K562 (cell line): ENCODE data around the gene PIP5KL1. TPM values are rescaled to one million over a fixed set of nuclear protein-coding genes. Genes with fewer than 3 reads are reported as not detected.
A peak's percentile ranks its signal among the peaks of the same experiment; 100 is the strongest.

Source experiments
- ARNT ChIP-seq, 2 experiments: fragments of 450-650 bp; IDR thresholded peaks; 2 replicates each; pipeline ENCODE4 v1.6.1; 2016; ENCODE audit warnings: mild to moderate bottlenecking in 1 of 2
- ATF1 ChIP-seq, 2 experiments: fragments of 450-650 bp in 1 of 2; IDR thresholded peaks; 2 replicates each; pipeline ENCODE4 v1.6.1; 2016; ENCODE audit warnings: missing compliant biosample characterization in 1 of 2, missing genetic modification characterization in 1 of 2
- DPF2 ChIP-seq: fragments of 450-650 bp; IDR thresholded peaks from 2 replicates; pipeline ENCODE4 v1.6.1; 2016
- EHMT2 ChIP-seq: fragments of 450-650 bp; IDR thresholded peaks from 2 replicates; pipeline ENCODE4 v1.6.1; 2018; ENCODE audit warnings: antibody characterized with exemption
- EP300 ChIP-seq: IDR thresholded peaks from 2 replicates; pipeline ENCODE4 v1.6.1; 2012; ENCODE audit warnings: low read length, improper control_type of control experiment
- HDAC2 ChIP-seq: fragments of 450-650 bp; IDR thresholded peaks from 2 replicates; pipeline ENCODE4 v1.6.1; 2016; ENCODE audit warnings: mild to moderate bottlenecking
- HMBOX1 ChIP-seq: sonication (generic); IDR thresholded peaks from 2 replicates; pipeline ENCODE4 v1.6.1; 2016
- MGA ChIP-seq: fragments of 450-650 bp; IDR thresholded peaks from 2 replicates; pipeline ENCODE4 v1.6.1; 2016; ENCODE audit warnings: mild to moderate bottlenecking, moderate library complexity
- MNT ChIP-seq, 2 experiments: fragments of 450-650 bp; conservative IDR thresholded peaks; 2 replicates each; pipeline ENCODE4 v1.6.1; 2017; ENCODE audit warnings: mild to moderate bottlenecking in 2 of 2, moderate library complexity in 2 of 2
- SMARCA4 ChIP-seq: fragments of 450-650 bp; IDR thresholded peaks from 2 replicates; pipeline ENCODE4 v1.6.1; 2016
- SUPT5H ChIP-seq: fragments of 450-650 bp; IDR thresholded peaks from 2 replicates; pipeline ENCODE4 v1.6.1; 2016
- ZBTB2 ChIP-seq: fragments of 450-650 bp; IDR thresholded peaks from 2 replicates; pipeline ENCODE4 v1.6.1; 2016; ENCODE audit warnings: antibody characterized with exemption
- ZBTB7A ChIP-seq: IDR thresholded peaks from 2 replicates; pipeline ENCODE4 v1.6.1; 2011; ENCODE audit warnings: low read depth, mild to moderate bottlenecking, low read length, moderate library complexity, borderline replicate concordance; ENCODE audit not compliant: control insufficient read depth
- polyA plus RNA-seq, 8 experiments: library from polyadenylated mRNA; depleted of rRNA in 4 of 8; stranded (reverse) in 5 of 8; unstranded in 3 of 8; fragments of >200 nt; fragmentation: Nextera tagmentation in 2 of 8; fragmentation: Illumina TruSeq in 1 of 8; extraction: Ambion mirVana in 2 of 8; extraction: Trizol in 1 of 8; gene quantifications; 2 replicates each; pipeline versions ENCODE4 v1.2.1 to v1.2.3, GENCODE V29; 2011 to 2014; ENCODE audit warnings: inconsistent platforms in 1 of 8, missing spikeins in 1 of 8
- total RNA-seq, 7 experiments: library from RNA; depleted of rRNA in 6 of 7; stranded (reverse); fragments of >200 nt in 6 of 7; fragmentation: Illumina TruSeq in 2 of 7; extraction: Trizol in 2 of 7; gene quantifications; 2 replicates each; pipeline versions ENCODE4 v1.2.1 to v1.2.3, GENCODE V29; 2011 to 2021; ENCODE audit warnings: low replicate concordance in 1 of 7

PIP5KL1 gene
- total and polyA plus RNA-seq, 9 of the 15 experiments (the other 6 are each of a cell fraction or from before 2014, with no cell fraction given) = 0.18 to 4.8 (median 1.2) TPM

- TF ChIP-seq MGA = no peak
- peak; percentile 58; the same call in 1 of the 2 replicates for TF ChIP-seq EP300
- peak; percentile 80 for TF ChIP-seq EHMT2
- TF ChIP-seq HDAC2 = peak; percentile 52; the same call in 1 of the 2 replicates
- TF ChIP-seq ARNT (IDR thresholded peaks at IDR 0.05) = peak in 1 of 2 experiments; percentile 66; a peak in 3 of 4 replicates
- peak; percentile 77; the same call in 1 of the 2 replicates for TF ChIP-seq HMBOX1
- TF ChIP-seq SMARCA4 = 0 out of 2 replicates have a peak, but pooled peaks have one; percentile 56
- TF ChIP-seq ZBTB2 = peak; percentile 42; the same call in 1 of the 2 replicates
- TF ChIP-seq DPF2 = peak; percentile 87
- TF ChIP-seq MNT (conservative IDR thresholded peaks at IDR 0.05) = no peak
- 0 out of 2 replicates have a peak, but pooled peaks have one; percentile 33 for TF ChIP-seq SUPT5H
- TF ChIP-seq ATF1 (CRISPR knock-in tag; IDR thresholded peaks at IDR 0.05) = no peak
- 0 out of 2 replicates have a peak, but pooled peaks have one; percentile 51 for TF ChIP-seq ATF1 (tag; IDR thresholded peaks at IDR 0.05)
- no peak for TF ChIP-seq ZBTB7A
These were observed 5.2 kb upstream of the PIP5KL1 start (continued) for GRCh38 chr9:127935765-127936221.
